Upper lobe of left lung (tissue), 4 donors: Measurements from ENCODE around the gene QKI.

Experiments used
- CTCF ChIP-seq, 6 experiments: fragments of 450-650 bp in 4 of 6; fragments of 200-600 bp in 2 of 6; sonication (generic) in 2 of 6; IDR thresholded peaks; one replicate each; pipeline ENCODE4 v1.5.1; 2016 to 2019; ENCODE audit warnings: antibody characterized with exemption in 6 of 6
- EP300 ChIP-seq, 4 donors: sonication (generic); formaldehyde crosslinking; IDR thresholded peaks; one replicate each; pipeline ENCODE4 v1.5.1; 2017; ENCODE audit warnings: antibody characterized with exemption in 4 of 4, control low read depth in 2 of 4
- POLR2A ChIP-seq, 4 donors: fragments of 450-650 bp; IDR thresholded peaks; one replicate each; pipeline ENCODE4 v1.5.1; 2016 to 2017; ENCODE audit warnings: antibody characterized with exemption in 4 of 4, mild to moderate bottlenecking in 2 of 4

DNA sequence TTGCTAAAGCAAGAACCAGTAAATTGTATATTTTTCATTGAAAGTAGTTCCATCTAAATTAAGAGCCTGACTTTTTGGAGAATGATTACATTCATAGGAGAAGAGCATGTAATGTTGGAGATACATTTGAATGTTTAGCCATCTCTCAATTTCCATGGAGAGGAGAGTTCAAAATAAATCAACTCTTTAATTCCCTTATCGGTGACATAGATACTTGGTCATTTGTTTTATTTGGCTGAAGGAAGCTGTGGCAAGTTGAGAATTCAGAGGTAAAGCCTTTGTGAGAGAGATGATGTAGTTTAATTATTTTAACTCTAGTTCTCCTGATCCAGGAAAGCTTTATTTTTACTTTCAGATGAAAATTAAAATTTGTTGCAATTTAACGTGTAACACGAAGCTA lies 22.3 kb downstream of the QKI start:
- no peak for TF ChIP-seq CTCF (IDR thresholded peaks at IDR 0.05)
- TF ChIP-seq POLR2A (IDR thresholded peaks at IDR 0.05), result no peak
- no peak for TF ChIP-seq EP300 (IDR thresholded peaks at IDR 0.05)
